GM18870 (cell line): Measurements from ENCODE around the gene PLEKHO2.

Experiments
- ATAC-seq: cut with Tn5 transposase; IDR thresholded peaks from one replicate; pipeline ENCODE4 v1.9.1; 2021; ENCODE audit warnings: moderate library complexity; ENCODE audit not compliant: unreplicated experiment

PLEKHO2 gene

GRCh38 chr15:64855205-64855975 is 13.7 kb downstream of the PLEKHO2 start:
- no peak for ATAC-seq

GRCh38 chr15:64856429-64857145 is 14.9 kb downstream of the PLEKHO2 start:
- no peak for ATAC-seq

GRCh38 chr15:64857421-64857820 is 15.7 kb downstream of the PLEKHO2 start:
- ATAC-seq: no peak

GRCh38 chr15:64858021-64858575 is 16.4 kb downstream of the PLEKHO2 start:
- ATAC-seq: no peak

- ATAC-seq: no peak
These were observed 17.5 kb downstream of the PLEKHO2 start for GRCh38 chr15:64859226-64859625.

GRCh38 chr15:64861331-64861730 is 19.6 kb downstream of the PLEKHO2 start:
- no peak for ATAC-seq

- no peak for ATAC-seq
These were observed 20.2 kb downstream of the PLEKHO2 start for GRCh38 chr15:64861960-64862359.

GRCh38 chr15:64862408-64862807 is 20.7 kb downstream of the PLEKHO2 start:
- ATAC-seq: no peak

- ATAC-seq: no peak
These were observed 22.4 kb downstream of the PLEKHO2 start for GRCh38 chr15:64864068-64864467.

GRCh38 chr15:64865126-64865997 is 23.6 kb downstream of the PLEKHO2 start:
- ATAC-seq: no peak

GRCh38 chr15:64865998-64866520 is 24.3 kb downstream of the PLEKHO2 start:
- ATAC-seq: no peak

- ATAC-seq: no peak
These were observed 27.8 kb downstream of the PLEKHO2 start for GRCh38 chr15:64869501-64869900.

- ATAC-seq: no peak
These were observed 28.6 kb downstream of the PLEKHO2 start for GRCh38 chr15:64870353-64870752.

- no peak for ATAC-seq
These were observed 34.0 kb downstream of the PLEKHO2 start for GRCh38 chr15:64875641-64876223.

GRCh38 chr15:64877435-64877834 is 35.7 kb downstream of the PLEKHO2 start:
- ATAC-seq: no peak

GRCh38 chr15:64878705-64879104 is 37.0 kb downstream of the PLEKHO2 start:
- no peak for ATAC-seq

- no peak for ATAC-seq
These were observed 41.4 kb downstream of the PLEKHO2 start for GRCh38 chr15:64883100-64883581.

- no peak for ATAC-seq
These were observed 42.3 kb downstream of the PLEKHO2 start for GRCh38 chr15:64883997-64884511.

- ATAC-seq: no peak
These were observed 43.0 kb downstream of the PLEKHO2 start for GRCh38 chr15:64884679-64885078.

- ATAC-seq: no peak
These were observed 46.6 kb downstream of the PLEKHO2 start for GRCh38 chr15:64888336-64888735.
